Smooth muscle cell (in vitro differentiated cells): ENCODE data around the gene COL25A1. TPM values are rescaled to one million over a fixed set of nuclear protein-coding genes. Genes with fewer than 3 reads are reported as not detected.
A peak's percentile ranks its signal among the peaks of the same experiment; 100 is the strongest.
"Not testable (repeated sequence)": the region's sequence is repeated elsewhere in the genome, so short reads cannot be mapped to it uniquely, and the experiment has no call there.

Source experiments
- DNase-seq: peaks from one replicate; lab custom pipeline; 2025; ENCODE audit not compliant: unreplicated experiment; lab: John Stamatoyannopoulos, UW
- H2AFZ ChIP-seq: fragments of 200-600 bp; sonication (generic); 2 replicates; pipeline ENCODE4 v1.6.0; 2016; ENCODE audit warnings: antibody characterized with exemption, low read depth, mild to moderate bottlenecking
- H3F3A ChIP-seq: fragments of 200-600 bp; sonication (generic); 2 replicates; pipeline ENCODE4 v1.6.0; 2017; ENCODE audit warnings: antibody characterized with exemption, low read depth
- H3K27ac ChIP-seq: fragments of 200-600 bp; sonication (generic); 2 replicates; pipeline ENCODE4 v1.5.1; 2016; ENCODE audit warnings: low read depth, mild to moderate bottlenecking
- H3K27me3 ChIP-seq: fragments of 200-600 bp; sonication (generic); 2 replicates; pipeline ENCODE4 v1.6.1; 2016; ENCODE audit warnings: low read depth, mild to moderate bottlenecking
- H3K36me3 ChIP-seq: fragments of 200-600 bp; sonication (generic); 2 replicates; pipeline ENCODE4 v1.5.1; 2016; ENCODE audit warnings: low read depth
- H3K4me1 ChIP-seq: fragments of 200-600 bp; sonication (generic); 2 replicates; pipeline ENCODE4 v1.5.1; 2016; ENCODE audit warnings: low read depth
- H3K4me2 ChIP-seq: fragments of 200-600 bp; sonication (generic); 2 replicates; pipeline ENCODE4 v1.6.0; 2016; ENCODE audit warnings: mild to moderate bottlenecking
- H3K4me3 ChIP-seq: fragments of 200-600 bp; sonication (generic); 2 replicates; pipeline ENCODE4 v1.5.1; 2016; ENCODE audit warnings: mild to moderate bottlenecking
- H3K79me2 ChIP-seq: fragments of 200-600 bp; sonication (generic); 2 replicates; pipeline ENCODE4 v1.6.0; 2016; ENCODE audit warnings: low read depth, mild to moderate bottlenecking
- H3K9ac ChIP-seq: fragments of 200-600 bp; sonication (generic); 2 replicates; pipeline ENCODE4 v1.6.0; 2016; ENCODE audit warnings: low read depth
- H3K9me3 ChIP-seq: fragments of 200-600 bp; sonication (generic); replicated peaks from 2 replicates; pipeline ENCODE4 v1.5.1; 2016; ENCODE audit warnings: low read depth
- H4K20me1 ChIP-seq: fragments of 200-600 bp; sonication (generic); 2 replicates; pipeline ENCODE4 v1.6.0; 2016; ENCODE audit warnings: low read depth
- WGBS: methylation state at CpG from one replicate; pipeline ENCODE4 v1.1.7; 2016; ENCODE audit warnings: low lambda C conversion rate; 5-methylcytosine and 5-hydroxymethylcytosine counted together
- polyA plus RNA-seq: library from polyadenylated mRNA; unstranded; fragments of >200 nt; fragmentation: Nextera tagmentation; extraction: Ambion mirVana; gene quantifications from 2 replicates; pipeline ENCODE4 v1.2.1, GENCODE V29; 2016
- total RNA-seq: library from RNA; depleted of rRNA; stranded (reverse); fragments of >200 nt; gene quantifications from 2 replicates; pipeline ENCODE4 v1.2.3, GENCODE V29; 2014
- TF ChIP-seq, protein P1 (sequence below): fragments of 200-600 bp; sonication (generic); IDR thresholded peaks from 2 replicates; pipeline ENCODE4 v1.5.1; 2017; ENCODE audit warnings: borderline replicate concordance, mild to moderate bottlenecking, antibody characterized with exemption; ENCODE audit not compliant: insufficient read depth, poor library complexity, severe bottlenecking

Gene COL25A1
- total and polyA plus RNA-seq, 2 experiments from 2014 or later, result 2.9 to 4.7 TPM

DNA sequence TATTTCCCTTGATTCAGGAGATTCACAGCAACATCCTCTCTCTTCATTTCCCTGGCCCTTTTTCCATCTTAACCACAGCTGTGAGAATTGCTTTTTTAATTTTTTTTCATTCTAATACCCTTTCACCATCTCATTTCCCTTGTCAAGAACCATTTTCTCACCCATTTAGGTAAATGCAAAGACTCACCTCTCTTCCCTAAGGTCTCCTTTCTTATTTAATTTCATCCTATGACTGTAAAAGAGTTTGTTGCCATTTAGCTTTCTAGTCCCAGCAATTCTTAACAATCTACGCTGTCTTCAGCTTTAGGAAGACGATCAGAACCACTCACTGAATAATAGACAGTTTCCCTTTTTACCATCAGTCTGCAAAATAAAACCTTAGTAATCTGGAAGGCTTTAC, 298.5 kb downstream of the COL25A1 start:
- Histone ChIP-seq H3K27ac (no peak overlapping the region), H3K4me2 (no peak overlapping the region), H3K9me3 (no peaks in the 10 kb centered on the region), H3K4me1 (peaks cover 3% of the 10 kb centered on the region), H2AFZ (no peak overlapping the region), H3K27me3 (no peaks in the 10 kb centered on the region), H3K4me3 (no peak overlapping the region), H3K79me2 (no peaks in the 10 kb centered on the region), H3K36me3 (no peaks in the 10 kb centered on the region), H3F3A (no peaks in the 10 kb centered on the region), H3K9ac (no peak overlapping the region), H4K20me1 (no peaks in the 10 kb centered on the region)
- 77% methylated on average over 2 of the region's 2 CpGs for WGBS
- TF ChIP-seq, protein P1, sequence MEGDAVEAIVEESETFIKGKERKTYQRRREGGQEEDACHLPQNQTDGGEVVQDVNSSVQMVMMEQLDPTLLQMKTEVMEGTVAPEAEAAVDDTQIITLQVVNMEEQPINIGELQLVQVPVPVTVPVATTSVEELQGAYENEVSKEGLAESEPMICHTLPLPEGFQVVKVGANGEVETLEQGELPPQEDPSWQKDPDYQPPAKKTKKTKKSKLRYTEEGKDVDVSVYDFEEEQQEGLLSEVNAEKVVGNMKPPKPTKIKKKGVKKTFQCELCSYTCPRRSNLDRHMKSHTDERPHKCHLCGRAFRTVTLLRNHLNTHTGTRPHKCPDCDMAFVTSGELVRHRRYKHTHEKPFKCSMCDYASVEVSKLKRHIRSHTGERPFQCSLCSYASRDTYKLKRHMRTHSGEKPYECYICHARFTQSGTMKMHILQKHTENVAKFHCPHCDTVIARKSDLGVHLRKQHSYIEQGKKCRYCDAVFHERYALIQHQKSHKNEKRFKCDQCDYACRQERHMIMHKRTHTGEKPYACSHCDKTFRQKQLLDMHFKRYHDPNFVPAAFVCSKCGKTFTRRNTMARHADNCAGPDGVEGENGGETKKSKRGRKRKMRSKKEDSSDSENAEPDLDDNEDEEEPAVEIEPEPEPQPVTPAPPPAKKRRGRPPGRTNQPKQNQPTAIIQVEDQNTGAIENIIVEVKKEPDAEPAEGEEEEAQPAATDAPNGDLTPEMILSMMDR, result no peak
- no peak for DNase-seq

DNA sequence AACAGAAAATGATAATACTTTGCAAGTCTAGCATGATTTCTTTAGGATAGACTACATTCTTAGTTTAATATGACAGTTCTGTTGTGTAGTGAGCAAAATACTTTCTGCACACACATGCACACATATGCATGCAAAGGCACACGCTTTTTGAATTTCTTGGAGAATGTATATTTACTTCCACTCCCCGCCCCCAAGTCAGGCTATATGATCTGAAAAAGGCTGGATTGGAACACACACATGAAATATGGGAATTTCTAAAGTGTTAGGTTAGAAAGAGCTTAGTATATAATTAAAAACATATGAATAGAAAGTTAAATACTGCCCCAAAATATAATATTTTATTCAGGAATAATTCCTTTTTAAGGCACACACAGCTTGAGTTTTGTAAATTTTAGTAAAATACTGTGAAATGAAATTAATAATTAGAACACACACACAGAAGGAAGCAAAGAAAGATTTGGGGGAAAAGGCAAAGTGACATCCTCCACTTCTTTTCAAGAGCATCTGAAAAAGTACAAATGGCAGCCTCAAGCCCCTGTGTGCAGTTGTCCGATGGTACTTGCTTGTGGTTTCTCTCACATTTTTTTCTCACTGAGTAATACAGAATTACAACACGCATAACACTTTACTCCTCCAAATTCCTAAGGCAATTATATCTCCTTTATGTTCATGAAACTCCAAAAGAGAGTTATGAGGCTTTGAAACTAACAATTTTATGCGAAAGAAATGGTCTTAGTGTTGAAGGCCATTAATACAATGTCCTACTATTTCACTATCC, 310.7 kb downstream of the COL25A1 start:
- Histone ChIP-seq H3K4me1 (peaks cover 4% of the 10 kb centered on the region), H3K36me3 (no peaks in the 10 kb centered on the region), H3K27me3 (no peaks in the 10 kb centered on the region), H4K20me1 (no peaks in the 10 kb centered on the region), H3K4me2 (peak overlapping the region; percentile 55), H3K79me2 (no peaks in the 10 kb centered on the region), H3K9ac (no peak overlapping the region), H2AFZ (no peak overlapping the region), H3K9me3 (no peaks in the 10 kb centered on the region), H3F3A (no peaks in the 10 kb centered on the region), H3K27ac (peak overlapping the region; percentile 17), H3K4me3 (no peak overlapping the region)
- DNase-seq, result no peak
- WGBS, result 51% methylated on average over 5 of the region's 5 CpGs
- TF ChIP-seq, protein P1, result no peak

DNA sequence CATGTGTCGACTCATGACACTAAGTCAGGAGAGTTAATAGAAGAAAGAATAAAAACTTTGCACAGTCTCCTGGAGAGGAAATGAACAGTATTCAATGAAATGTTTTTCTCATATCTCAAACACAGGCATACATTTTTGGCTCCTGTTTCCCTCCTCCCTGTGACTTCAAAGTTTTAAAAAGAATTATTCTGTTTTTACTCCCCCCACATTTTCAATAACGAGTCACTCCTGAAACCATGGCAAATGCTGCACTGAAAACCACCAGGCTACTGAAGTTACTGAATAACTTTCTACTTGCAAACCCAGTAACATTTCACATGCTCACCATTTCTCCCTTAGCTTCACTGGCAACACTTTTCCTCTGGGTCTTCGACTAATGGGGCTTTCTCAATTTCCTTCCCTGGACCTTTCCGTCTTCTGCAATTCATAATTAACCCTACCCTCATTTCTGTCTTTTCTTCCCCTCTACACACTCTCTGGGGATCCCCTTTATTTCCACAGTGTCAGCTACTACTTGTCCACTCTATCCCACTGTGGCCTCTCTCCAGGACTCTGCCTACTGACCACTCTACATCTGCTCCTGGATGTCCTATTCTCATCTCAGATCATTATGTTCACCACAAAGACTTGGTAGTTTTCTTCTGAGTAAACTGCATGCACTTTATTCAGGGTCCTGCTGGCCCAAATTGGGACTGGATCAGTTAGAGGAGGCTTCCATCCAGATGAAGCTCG, 313.8 kb downstream of the COL25A1 start:
- Histone ChIP-seq H3K27me3 (no peaks in the 10 kb centered on the region), H3K4me2 (no peak overlapping the region), H3K9me3 (no peaks in the 10 kb centered on the region), H2AFZ (peak overlapping the region; percentile 35), H3K4me3 (no peak overlapping the region), H3K27ac (no peak overlapping the region), H3K79me2 (no peaks in the 10 kb centered on the region), H3F3A (no peaks in the 10 kb centered on the region), H3K36me3 (no peaks in the 10 kb centered on the region), H3K9ac (no peak overlapping the region), H3K4me1 (peaks cover 4% of the 10 kb centered on the region), H4K20me1 (no peaks in the 10 kb centered on the region)
- no peak for DNase-seq
- TF ChIP-seq, protein P1, result no peak
- WGBS, result 87% methylated on average over 5 of the region's 5 CpGs

DNA sequence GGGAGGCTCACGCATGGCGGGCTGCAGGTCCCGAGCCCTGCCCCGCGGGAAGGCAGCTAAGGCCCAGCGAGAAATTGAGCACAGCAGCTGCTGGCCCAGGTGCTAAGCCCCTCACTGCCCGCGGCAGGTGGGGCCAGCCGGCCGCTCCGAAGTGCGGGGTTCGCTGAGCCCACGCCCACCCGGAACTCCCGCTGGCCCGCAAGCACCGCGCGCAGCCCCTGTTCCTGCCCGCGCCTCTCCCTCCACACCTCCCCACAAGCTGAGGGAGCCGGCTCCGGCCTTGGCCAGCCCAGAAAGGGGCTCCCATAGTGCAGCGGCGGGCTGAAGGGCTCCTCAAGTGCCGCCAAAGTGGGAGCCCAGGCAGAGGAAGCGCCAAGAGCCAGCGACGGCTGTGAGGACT, 318.0 kb downstream of the COL25A1 start:
- not testable (repeated sequence) for H3K9me3 ChIP-seq, H3K36me3 ChIP-seq, H3K4me2 ChIP-seq, DNase-seq, H3K4me1 ChIP-seq, H3K4me3 ChIP-seq, H3K27ac ChIP-seq, H3F3A ChIP-seq, H2AFZ ChIP-seq, H3K9ac ChIP-seq, H3K79me2 ChIP-seq, H3K27me3 ChIP-seq, H4K20me1 ChIP-seq
- WGBS, result 98% methylated on average over 25 of the region's 30 CpGs
